ENCODE data around the gene ANGPTL2. TPM values are rescaled to one million over a fixed set of nuclear protein-coding genes. Genes with fewer than 3 reads are reported as not detected.

ANGPTL2 gene
- total and polyA plus RNA-seq, 9 of the 15 experiments (the other 6 are each of a cell fraction or from before 2014, with no cell fraction given): not detected

DNA sequence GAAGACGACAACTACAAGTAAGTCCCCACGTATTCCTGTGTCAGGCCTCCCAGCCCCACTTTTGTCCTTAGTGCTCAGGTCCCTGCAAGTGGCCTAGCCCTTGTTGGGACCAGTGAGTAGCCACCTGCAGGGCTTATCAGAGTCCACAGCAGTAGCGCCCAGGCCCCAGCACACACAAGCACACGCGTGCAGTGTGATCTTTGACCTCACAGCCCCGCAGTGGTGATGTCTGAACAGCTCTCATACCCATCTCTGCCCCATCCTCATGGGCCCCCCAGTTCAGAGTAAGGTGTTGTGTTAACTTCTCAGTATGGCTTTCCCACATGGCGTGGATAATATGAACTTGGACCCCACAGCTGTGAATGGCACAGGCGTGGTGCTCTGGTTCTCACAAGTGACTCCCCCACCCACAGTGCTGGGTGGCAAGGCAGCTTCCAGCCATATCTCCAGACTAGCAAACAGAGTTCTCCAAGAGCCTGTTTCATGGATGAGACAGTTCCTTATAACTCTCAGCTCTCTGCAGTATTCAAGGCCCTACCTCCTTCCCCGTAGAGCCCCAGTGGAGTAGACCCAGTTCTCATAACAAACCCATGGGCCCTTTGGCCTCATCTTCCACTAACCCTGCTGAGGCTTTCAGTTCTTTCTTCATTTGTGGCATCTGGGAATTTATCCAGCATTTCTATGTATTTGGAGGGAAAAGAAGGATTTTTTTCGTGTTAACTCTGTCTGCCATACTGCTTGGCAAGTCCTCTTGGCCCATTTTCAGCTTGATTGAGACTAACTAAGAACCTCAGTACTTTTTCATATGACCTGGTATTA lies 46.5 kb upstream of the ANGPTL2 start (continued):
- TF ChIP-seq DPF2 (IDR thresholded peaks at IDR 0.05) (peak; percentile 61; the same call in 1 of the 2 replicates), ZNF76 (CRISPR knock-in tag; IDR thresholded peaks at IDR 0.05; ENCODE audit: borderline replicate concordance) (no peak), ELF1 (tag; IDR thresholded peaks at IDR 0.05) (no peak), CBFB (CRISPR knock-in tag; IDR thresholded peaks at IDR 0.05) (peak; percentile 70; the same call in 1 of the 2 replicates), CSDE1 (IDR thresholded peaks at IDR 0.05) (no peak), MTA3 (IDR thresholded peaks at IDR 0.05; ENCODE audit: borderline replicate concordance) (no peak), ZBTB8A (IDR thresholded peaks at IDR 0.05; ENCODE audit: partially characterized antibody) (no peak), CXXC5 (CRISPR knock-in tag; IDR thresholded peaks at IDR 0.05) (peak; percentile 66; the same call in 1 of the 2 replicates), GABPA (tag; conservative IDR thresholded peaks at IDR 0.05; ENCODE audit: low read depth) (no peak), ZNF77 (CRISPR knock-in tag; IDR thresholded peaks at IDR 0.05) (no peak), TBP (optimal IDR thresholded peaks at IDR 0.05; ENCODE audit: low read depth, low read length) (no peak)

Data from K562 (cell line).